Right lobe of liver (tissue), 4 donors: ENCODE measurements around the gene PDCD6IP.

Source experiments
- CTCF ChIP-seq, 4 donors: fragments of 200-600 bp in 3 of 4; fragments of 450-650 bp in 1 of 4; IDR thresholded peaks; one replicate each; pipeline versions ENCODE4 v1.5.1 to v1.8.0; 2016 to 2022; ENCODE audit warnings: antibody characterized with exemption in 4 of 4, mild to moderate bottlenecking in 2 of 4
- POLR2A ChIP-seq: fragments of 450-650 bp; IDR thresholded peaks from one replicate; pipeline ENCODE4 v1.6.1; 2017; ENCODE audit warnings: antibody characterized with exemption, mild to moderate bottlenecking
- donor health status: DM: no; HTN: no; CAD: no.
- donor health status: DM: no; HTN: no; CAD: no.
- donor health status: DM: no; HTN: yes; CAD: no.

GRCh38 chr3:33768578-33769330 is 29.7 kb upstream of the PDCD6IP start:
- TF ChIP-seq CTCF (IDR thresholded peaks at IDR 0.05) (no peak), POLR2A (no peak)
